GM12878 (cell line): ENCODE results near the gene KRT75.

Experiments used
- ATF3 ChIP-seq: IDR thresholded peaks from 2 replicates; pipeline ENCODE4 v1.6.1; 2011; ENCODE audit warnings: low read depth, mild to moderate bottlenecking, low read length, moderate library complexity, borderline replicate concordance; ENCODE audit errors: extremely low read depth
- NRF1 ChIP-seq: conservative IDR thresholded peaks from 2 replicates; pipeline ENCODE4 v1.6.1; 2011; ENCODE audit warnings: mild to moderate bottlenecking, low read depth, low read length, improper control_type of control experiment

- TF ChIP-seq ATF3 (no peak), NRF1 (no peak)
Observed at GRCh38 chr12:52464897-52465296, 30.7 kb upstream of the KRT75 start.
